ENCODE data around the gene RFWD3.

DNA sequence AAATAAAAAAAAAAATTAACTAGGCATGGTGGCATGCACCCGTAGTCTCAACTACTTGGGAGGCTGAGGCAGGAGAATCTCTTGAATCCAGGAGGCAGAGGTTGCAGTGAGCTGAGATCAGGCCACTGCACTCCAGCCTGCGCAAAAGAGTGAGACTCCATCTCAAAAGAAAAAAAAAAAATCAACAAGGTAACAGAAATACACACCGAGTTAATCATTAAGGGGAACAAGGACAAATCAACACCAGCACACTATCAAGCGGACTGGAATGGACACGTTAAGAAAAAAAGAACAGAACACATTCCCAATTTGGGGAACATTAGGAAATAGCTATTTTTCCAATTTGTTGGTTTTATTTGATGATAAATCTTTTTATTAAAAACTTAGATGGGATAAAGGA is 31.4 kb downstream of the RFWD3 start:
- TF ChIP-seq EZH2 (IDR thresholded peaks at IDR 0.05; ENCODE audit: borderline replicate concordance, low read depth, low read length, severe bottlenecking), result no peak
- TF ChIP-seq, protein P1, sequence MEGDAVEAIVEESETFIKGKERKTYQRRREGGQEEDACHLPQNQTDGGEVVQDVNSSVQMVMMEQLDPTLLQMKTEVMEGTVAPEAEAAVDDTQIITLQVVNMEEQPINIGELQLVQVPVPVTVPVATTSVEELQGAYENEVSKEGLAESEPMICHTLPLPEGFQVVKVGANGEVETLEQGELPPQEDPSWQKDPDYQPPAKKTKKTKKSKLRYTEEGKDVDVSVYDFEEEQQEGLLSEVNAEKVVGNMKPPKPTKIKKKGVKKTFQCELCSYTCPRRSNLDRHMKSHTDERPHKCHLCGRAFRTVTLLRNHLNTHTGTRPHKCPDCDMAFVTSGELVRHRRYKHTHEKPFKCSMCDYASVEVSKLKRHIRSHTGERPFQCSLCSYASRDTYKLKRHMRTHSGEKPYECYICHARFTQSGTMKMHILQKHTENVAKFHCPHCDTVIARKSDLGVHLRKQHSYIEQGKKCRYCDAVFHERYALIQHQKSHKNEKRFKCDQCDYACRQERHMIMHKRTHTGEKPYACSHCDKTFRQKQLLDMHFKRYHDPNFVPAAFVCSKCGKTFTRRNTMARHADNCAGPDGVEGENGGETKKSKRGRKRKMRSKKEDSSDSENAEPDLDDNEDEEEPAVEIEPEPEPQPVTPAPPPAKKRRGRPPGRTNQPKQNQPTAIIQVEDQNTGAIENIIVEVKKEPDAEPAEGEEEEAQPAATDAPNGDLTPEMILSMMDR (IDR thresholded peaks at IDR 0.05; ENCODE audit: borderline replicate concordance, extremely low read depth, low read length, poor library complexity, severe bottlenecking), result no peak
